Endothelial cell of umbilical vein (primary cell): ENCODE results near the gene CLSTN2. TPM values are rescaled to one million over a fixed set of nuclear protein-coding genes. Genes with fewer than 3 reads are reported as not detected.

Experiments
- BruUV-seq: library from RNA; stranded (reverse); fragments of 400-500 nt; replicated peaks from 2 replicates; lab custom pipeline; 2021; lab: Mats Ljungman, UMichigan
- CTCF ChIA-PET: fragments of 300-600, 350-600 bp; sonication (Branson Sonifier 250); formaldehyde crosslinking; loops from one replicate; lab custom pipeline; 2021; ENCODE audit warnings: antibody characterized with exemption, inconsistent platforms; lab: Charles Lee
- POLR2A ChIA-PET: fragments of 300-600, 350-600 bp; sonication (Branson Sonifier 250); formaldehyde crosslinking; loops from one replicate; lab custom pipeline; 2021; ENCODE audit warnings: antibody characterized with exemption, inconsistent platforms; lab: Charles Lee
- DNase-seq: peaks from one replicate; pipeline ENCODE4 v3.0.0-alpha.2; 2011; ENCODE audit warnings: low read depth, low spot score
- FAIRE-seq: peaks from 2 replicates; lab custom pipeline; 2011; peaks lifted over from hg19 to GRCh38; lab: Jason Lieb, UNC
- H2AFZ ChIP-seq: 2 replicates; pipeline ENCODE4 v1.6.0; 2012; ENCODE audit warnings: low read depth, low read length, control low read depth, inconsistent platforms
- H3K27ac ChIP-seq: 2 replicates; pipeline ENCODE4 v1.5.1; 2011; ENCODE audit warnings: low read depth, mild to moderate bottlenecking, control low read depth, low read length, moderate library complexity; ENCODE audit not compliant: insufficient read depth
- H3K27me3 ChIP-seq, 2 experiments: 2 replicates each; pipeline versions ENCODE4 v1.6.0 to v1.6.1; 2011; ENCODE audit warnings: low read length in 2 of 2, mixed read lengths in 1 of 2; ENCODE audit not compliant: control insufficient read depth in 2 of 2, insufficient read depth in 2 of 2
- H3K36me3 ChIP-seq, 2 experiments: 2 replicates in 1 of 2; 3 replicates in 1 of 2; pipeline ENCODE4 v1.5.1; 2011; ENCODE audit warnings: low read length in 2 of 2, mild to moderate bottlenecking in 1 of 2, moderate library complexity in 1 of 2; ENCODE audit not compliant: control insufficient read depth in 2 of 2, insufficient read depth in 2 of 2; ENCODE audit errors: extremely low read depth in 1 of 2
- H3K4me1 ChIP-seq: 3 replicates; pipeline ENCODE4 v1.5.1; 2011; ENCODE audit warnings: mild to moderate bottlenecking, low read length; ENCODE audit not compliant: control insufficient read depth, insufficient read depth; ENCODE audit errors: extremely low read depth
- H3K4me2 ChIP-seq: 2 replicates; pipeline ENCODE4 v1.6.1; 2011; ENCODE audit warnings: low read length, control low read depth, mixed read lengths; ENCODE audit not compliant: insufficient read depth
- H3K4me3 ChIP-seq, 3 experiments: fragments of 200-600 bp in 1 of 3; sonication (generic), shearing (Covaris generic) in 1 of 3; replicated peaks in 1 of 3; 2 replicates each; pipeline ENCODE4 v1.5.1; 2011 to 2016; ENCODE audit warnings: control low read depth in 3 of 3, low read length in 3 of 3, mild to moderate bottlenecking in 2 of 3, inconsistent platforms in 1 of 3, low read depth in 1 of 3, moderate library complexity in 1 of 3; ENCODE audit not compliant: insufficient read depth in 1 of 3
- H3K79me2 ChIP-seq: 2 replicates; pipeline ENCODE4 v1.6.0; 2012; ENCODE audit warnings: low read length, inconsistent platforms; ENCODE audit not compliant: control insufficient read depth, insufficient read depth
- H3K9ac ChIP-seq: replicated peaks from 2 replicates; pipeline ENCODE3; 2011; ENCODE audit warnings: low read length, control low read depth; ENCODE audit not compliant: insufficient read depth; ENCODE audit errors: extremely low read depth
- H3K9me1 ChIP-seq: replicated peaks from 3 replicates; pipeline ENCODE4 v1.6.0; 2011; ENCODE audit warnings: mild to moderate bottlenecking, low read length; ENCODE audit not compliant: control insufficient read depth, insufficient read depth; ENCODE audit errors: extremely low read depth
- H3K9me3 ChIP-seq: replicated peaks from 2 replicates; pipeline ENCODE4 v1.5.1; 2012; ENCODE audit warnings: low read length, inconsistent platforms; ENCODE audit not compliant: control insufficient read depth, insufficient read depth
- H4K20me1 ChIP-seq: replicated peaks from 2 replicates; pipeline ENCODE3; 2011; ENCODE audit warnings: mild to moderate bottlenecking, low read length; ENCODE audit not compliant: control insufficient read depth, insufficient read depth; ENCODE audit errors: extremely low read depth
- CTCF ChIP-seq, 2 donors: IDR thresholded peaks; 1 replicate in 1 of 2; 2 replicates in 1 of 2; pipeline ENCODE4 v1.5.1; 2011; ENCODE audit warnings: low read length in 2 of 2, mild to moderate bottlenecking in 2 of 2, moderate library complexity in 2 of 2, control low read depth in 1 of 2, inconsistent platforms in 1 of 2, low read depth in 1 of 2; ENCODE audit not compliant: insufficient read depth in 1 of 2; ENCODE audit errors: extremely low read depth in 1 of 2
- EZH2 ChIP-seq: IDR thresholded peaks from 2 replicates; pipeline ENCODE4 v1.6.1; 2012; ENCODE audit warnings: borderline replicate concordance, low read depth, mild to moderate bottlenecking, moderate library complexity, low read length, inconsistent platforms; ENCODE audit not compliant: severe bottlenecking
- FOS ChIP-seq: IDR thresholded peaks from 2 replicates; pipeline ENCODE4 v1.6.1; 2011; ENCODE audit warnings: mild to moderate bottlenecking, low read length, moderate library complexity, borderline replicate concordance; ENCODE audit not compliant: insufficient read depth
- GATA2 ChIP-seq: IDR thresholded peaks from 2 replicates; pipeline ENCODE4 v1.7.0; 2011; ENCODE audit warnings: low read depth, mild to moderate bottlenecking, moderate library complexity, mixed read lengths, low read length; ENCODE audit not compliant: insufficient read length, insufficient read depth
- JUN ChIP-seq: IDR thresholded peaks from 2 replicates; pipeline ENCODE4 v1.6.1; 2011; ENCODE audit warnings: borderline replicate concordance, low read depth; ENCODE audit not compliant: insufficient read length, insufficient read depth
- MAX ChIP-seq: IDR thresholded peaks from 2 replicates; pipeline ENCODE4 v1.6.1; 2011; ENCODE audit not compliant: insufficient read depth, insufficient read length
- MYC ChIP-seq: IDR thresholded peaks from one replicate; pipeline ENCODE4 v1.6.1; 2011; ENCODE audit warnings: mild to moderate bottlenecking, low read depth, low read length
- POLR2A ChIP-seq: IDR thresholded peaks from 2 replicates; pipeline ENCODE4 v1.6.1; 2012; ENCODE audit warnings: low read depth, mild to moderate bottlenecking, control low read depth, low read length
- POLR2AphosphoS5 ChIP-seq: IDR thresholded peaks from 2 replicates; pipeline ENCODE4 v1.6.1; 2012; ENCODE audit warnings: low read depth, mild to moderate bottlenecking, control low read depth, low read length, moderate library complexity; ENCODE audit not compliant: insufficient read depth
- dilution Hi-C: fragments of 300-500 bp; cut with MboI; formaldehyde crosslinking; loops from one replicate; pipeline ENCODE4 v1.15.0; 2019; ENCODE audit warnings: low sequenced_read_pairs; ENCODE audit not compliant: extremely low pct_ligation_motif_present
- intact Hi-C: fragments of 100-400 bp; cut with micrococcal nuclease; formaldehyde crosslinking; loops from one replicate; pipeline ENCODE4 v1.10.0; 2022
- polyA plus RNA-seq, 4 experiments: library from polyadenylated mRNA; depleted of rRNA in 3 of 4; stranded (reverse) in 3 of 4; unstranded in 1 of 4; fragments of >200 nt; gene quantifications; 2 replicates each; pipeline versions ENCODE4 v1.2.1 to v1.2.3, GENCODE V29; 2011 to 2012; ENCODE audit warnings: missing spikeins in 1 of 4
- total RNA-seq: library from RNA; stranded (reverse); gene quantifications from 2 replicates; pipeline ENCODE4 v1.2.3, GENCODE V29; 2021

CLSTN2 gene
- total and polyA plus RNA-seq, 2 donors (not counting 3 experiments of a cell fraction or from before 2014, with no cell fraction given): 0.26 to 0.38 TPM

- Histone ChIP-seq H3K27ac (no peak overlapping the region), H3K4me3 (no peak overlapping the region), H3K9ac (no peak overlapping the region), H3K4me2 (no peak overlapping the region), H3K79me2 (no peaks in the 10 kb centered on the region), H4K20me1 (no peaks in the 10 kb centered on the region), H3K4me1 (no peaks in the 10 kb centered on the region), H2AFZ (no peak overlapping the region), H3K9me3 (no peaks in the 10 kb centered on the region), H3K36me3 (no peaks in the 10 kb centered on the region), H3K9me1 (no peaks in the 10 kb centered on the region), H3K27me3 (no peaks in the 10 kb centered on the region)
- CTCF ChIA-PET: no interaction called here
- POLR2A ChIA-PET: no interaction called here
- TF ChIP-seq FOS (no peak), GATA2 (no peak), POLR2AphosphoS5 (no peak), JUN (no peak), POLR2A (no peak), EZH2 (no peak), MYC (no peak), CTCF (IDR thresholded peaks at IDR 0.05; ENCODE audit: extremely low read depth in 1 of 2, insufficient read depth in 1 of 2, low read depth in 1 of 2, low read length in 2 of 2) (no peak), MAX (no peak)
- FAIRE-seq (no peak), DNase-seq (no peak)
- intact Hi-C loops: no loop called here
- dilution Hi-C loops: no loop called here
- BruUV-seq: no TSS peak
These were observed 610.2 kb downstream of the CLSTN2 start for GRCh38 chr3:140545197-140545596.
